ENCODE measurements around the gene CUTC.

DNA sequence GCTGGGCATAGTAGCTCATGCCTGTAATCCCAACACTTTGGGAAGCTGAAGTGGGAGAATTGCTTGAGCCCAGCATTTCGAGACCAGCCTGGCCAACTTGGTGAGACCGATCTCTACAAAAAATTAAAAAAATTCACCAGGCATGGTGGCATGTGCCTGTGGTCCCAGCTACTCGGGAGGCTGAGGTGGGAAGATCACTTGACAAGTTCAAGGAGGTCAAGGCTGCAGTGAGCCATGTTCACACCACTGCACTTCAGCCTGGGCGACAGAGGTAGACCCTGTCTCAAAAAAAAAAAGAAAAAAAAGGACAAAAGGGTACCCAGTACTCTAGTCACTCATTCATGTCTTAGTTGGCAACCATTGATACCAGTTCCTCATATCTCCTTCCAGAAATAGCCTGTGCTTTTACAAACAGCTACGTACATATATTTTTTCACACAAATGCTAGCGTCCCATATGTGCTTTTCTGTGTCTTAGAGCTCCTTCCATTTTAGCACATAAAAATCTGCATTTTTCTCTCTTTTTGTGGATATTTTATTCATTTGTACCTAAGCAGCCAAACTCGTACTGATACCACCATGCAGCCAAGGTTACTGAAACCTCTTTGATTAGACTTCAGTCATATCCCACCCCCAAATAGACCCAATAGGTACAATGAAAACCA lies 55.9 kb downstream of the CUTC start:
- TF ChIP-seq CTCF (IDR thresholded peaks at IDR 0.05; ENCODE audit: extremely low read depth in 1 of 2, insufficient read depth in 1 of 2, low read depth in 1 of 2, low read length in 2 of 2) (no peak), EZH2 (IDR thresholded peaks at IDR 0.05; ENCODE audit: borderline replicate concordance, low read depth, low read length, severe bottlenecking) (no peak), POLR2A (IDR thresholded peaks at IDR 0.05; ENCODE audit: low read depth, low read length) (no peak), POLR2AphosphoS5 (IDR thresholded peaks at IDR 0.05; ENCODE audit: insufficient read depth, low read depth, low read length) (no peak), MYC (IDR thresholded peaks at IDR 0.05; ENCODE audit: low read depth, low read length) (no peak)
- TF ChIP-seq, protein P1, sequence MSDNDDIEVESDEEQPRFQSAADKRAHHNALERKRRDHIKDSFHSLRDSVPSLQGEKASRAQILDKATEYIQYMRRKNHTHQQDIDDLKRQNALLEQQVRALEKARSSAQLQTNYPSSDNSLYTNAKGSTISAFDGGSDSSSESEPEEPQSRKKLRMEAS (IDR thresholded peaks at IDR 0.05; ENCODE audit: insufficient read depth, insufficient read length) = no peak
